ENCODE measurements around the gene LDLRAD3. TPM values are rescaled to one million over a fixed set of nuclear protein-coding genes. Genes with fewer than 3 reads are reported as not detected.
A peak's percentile ranks its signal among the peaks of the same experiment; 100 is the strongest.

The LDLRAD3 gene
- total RNA-seq, 1 donor from 2014 or later = 18.2 TPM

GRCh38 chr11:35978183-35978582 is 34.3 kb downstream of the LDLRAD3 start:
- Mint-ChIP-seq H3K27me3 (ENCODE audit: unreplicated experiment) (no peaks in the 10 kb centered on the region), H3K4me3 (ENCODE audit: unreplicated experiment) (no peak overlapping the region), H3K27ac (ENCODE audit: unreplicated experiment) (no peak overlapping the region), H3K9me3 (ENCODE audit: unreplicated experiment) (peaks cover 10% of the 10 kb centered on the region), H3K36me3 (ENCODE audit: unreplicated experiment) (peaks cover 7% of the 10 kb centered on the region), H3K4me1 (ENCODE audit: unreplicated experiment) (peaks cover 46% of the 10 kb centered on the region)
- DNase-seq (ENCODE audit: extremely low spot score, unreplicated experiment) = no peak
- TF ChIP-seq, protein P1, sequence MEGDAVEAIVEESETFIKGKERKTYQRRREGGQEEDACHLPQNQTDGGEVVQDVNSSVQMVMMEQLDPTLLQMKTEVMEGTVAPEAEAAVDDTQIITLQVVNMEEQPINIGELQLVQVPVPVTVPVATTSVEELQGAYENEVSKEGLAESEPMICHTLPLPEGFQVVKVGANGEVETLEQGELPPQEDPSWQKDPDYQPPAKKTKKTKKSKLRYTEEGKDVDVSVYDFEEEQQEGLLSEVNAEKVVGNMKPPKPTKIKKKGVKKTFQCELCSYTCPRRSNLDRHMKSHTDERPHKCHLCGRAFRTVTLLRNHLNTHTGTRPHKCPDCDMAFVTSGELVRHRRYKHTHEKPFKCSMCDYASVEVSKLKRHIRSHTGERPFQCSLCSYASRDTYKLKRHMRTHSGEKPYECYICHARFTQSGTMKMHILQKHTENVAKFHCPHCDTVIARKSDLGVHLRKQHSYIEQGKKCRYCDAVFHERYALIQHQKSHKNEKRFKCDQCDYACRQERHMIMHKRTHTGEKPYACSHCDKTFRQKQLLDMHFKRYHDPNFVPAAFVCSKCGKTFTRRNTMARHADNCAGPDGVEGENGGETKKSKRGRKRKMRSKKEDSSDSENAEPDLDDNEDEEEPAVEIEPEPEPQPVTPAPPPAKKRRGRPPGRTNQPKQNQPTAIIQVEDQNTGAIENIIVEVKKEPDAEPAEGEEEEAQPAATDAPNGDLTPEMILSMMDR (IDR thresholded peaks at IDR 0.05) = no peak

DNA sequence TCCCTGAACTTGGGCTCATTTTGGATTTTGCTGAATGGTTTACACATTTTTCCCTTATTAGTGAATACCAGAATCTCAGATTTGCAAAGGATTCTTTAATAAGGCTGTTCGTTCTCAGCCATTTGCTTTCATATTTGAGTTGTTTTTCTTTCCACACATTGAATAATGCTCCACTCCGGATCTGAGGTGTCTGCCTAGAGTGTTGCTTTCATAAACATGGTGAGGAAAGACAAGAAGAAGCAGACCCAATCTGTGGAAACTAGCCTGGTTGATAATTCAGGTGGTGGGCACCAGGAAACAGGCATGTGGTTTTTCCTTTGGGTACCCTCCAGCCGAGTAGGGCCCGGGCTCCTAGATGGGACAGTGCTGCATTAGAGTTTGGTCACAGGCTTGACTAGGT is 35.0 kb downstream of the LDLRAD3 start:
- peaks cover 46% of the 10 kb centered on the region for H3K4me1 Mint-ChIP-seq (ENCODE audit: unreplicated experiment)
- peaks cover 6% of the 10 kb centered on the region for H3K9me3 Mint-ChIP-seq (ENCODE audit: unreplicated experiment)
- TF ChIP-seq, protein P1 (IDR thresholded peaks at IDR 0.05) = no peak
- H3K36me3 Mint-ChIP-seq (ENCODE audit: unreplicated experiment) = peaks cover 7% of the 10 kb centered on the region
- no peaks in the 10 kb centered on the region for H3K27me3 Mint-ChIP-seq (ENCODE audit: unreplicated experiment)
- H3K4me3 Mint-ChIP-seq (ENCODE audit: unreplicated experiment) = no peak overlapping the region
- H3K27ac Mint-ChIP-seq (ENCODE audit: unreplicated experiment) = peak overlapping the region; percentile 38
- DNase-seq (ENCODE audit: extremely low spot score, unreplicated experiment) = no peak

GRCh38 chr11:35980686-35981390 is 37.0 kb downstream of the LDLRAD3 start:
- no peak for DNase-seq (ENCODE audit: extremely low spot score, unreplicated experiment)
- H3K9me3 Mint-ChIP-seq (ENCODE audit: unreplicated experiment) = no peaks in the 10 kb centered on the region
- peaks cover 1% of the 10 kb centered on the region for H3K36me3 Mint-ChIP-seq (ENCODE audit: unreplicated experiment)
- TF ChIP-seq, protein P1 (IDR thresholded peaks at IDR 0.05) = no peak
- H3K27me3 Mint-ChIP-seq (ENCODE audit: unreplicated experiment) = no peaks in the 10 kb centered on the region
- peak overlapping the region; percentile 90 for H3K27ac Mint-ChIP-seq (ENCODE audit: unreplicated experiment)
- peak overlapping the region; percentile 49 for H3K4me3 Mint-ChIP-seq (ENCODE audit: unreplicated experiment)
- H3K4me1 Mint-ChIP-seq (ENCODE audit: unreplicated experiment) = peaks cover 46% of the 10 kb centered on the region

DNA sequence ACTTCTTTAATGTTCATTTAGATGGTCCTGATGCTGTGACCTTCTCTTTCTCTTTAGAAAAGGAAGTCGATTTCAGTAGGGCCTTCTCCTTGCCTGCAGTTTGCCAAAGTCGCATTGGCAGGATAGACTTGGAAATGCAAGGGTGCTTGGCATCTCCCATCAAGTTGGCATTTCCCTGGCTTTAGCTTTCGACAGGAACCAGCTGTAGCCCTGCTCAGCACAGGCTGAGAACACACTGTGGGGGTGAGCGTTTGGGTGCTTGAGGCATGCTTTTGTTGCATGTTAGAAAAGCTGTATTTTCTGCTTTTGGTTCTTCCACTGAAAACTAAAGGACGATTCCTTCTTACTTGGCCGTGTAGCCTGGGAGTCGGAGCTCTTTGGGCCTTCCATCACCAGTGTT is 37.7 kb downstream of the LDLRAD3 start:
- TF ChIP-seq, protein P1 (IDR thresholded peaks at IDR 0.05) = no peak
- Mint-ChIP-seq H3K4me3 (ENCODE audit: unreplicated experiment) (no peak overlapping the region), H3K27me3 (ENCODE audit: unreplicated experiment) (no peaks in the 10 kb centered on the region), H3K9me3 (ENCODE audit: unreplicated experiment) (no peaks in the 10 kb centered on the region), H3K4me1 (ENCODE audit: unreplicated experiment) (peaks cover 46% of the 10 kb centered on the region), H3K36me3 (ENCODE audit: unreplicated experiment) (peaks cover under 1% of the 10 kb centered on the region), H3K27ac (ENCODE audit: unreplicated experiment) (peak overlapping the region; percentile 45)
- DNase-seq (ENCODE audit: extremely low spot score, unreplicated experiment) = no peak

DNA sequence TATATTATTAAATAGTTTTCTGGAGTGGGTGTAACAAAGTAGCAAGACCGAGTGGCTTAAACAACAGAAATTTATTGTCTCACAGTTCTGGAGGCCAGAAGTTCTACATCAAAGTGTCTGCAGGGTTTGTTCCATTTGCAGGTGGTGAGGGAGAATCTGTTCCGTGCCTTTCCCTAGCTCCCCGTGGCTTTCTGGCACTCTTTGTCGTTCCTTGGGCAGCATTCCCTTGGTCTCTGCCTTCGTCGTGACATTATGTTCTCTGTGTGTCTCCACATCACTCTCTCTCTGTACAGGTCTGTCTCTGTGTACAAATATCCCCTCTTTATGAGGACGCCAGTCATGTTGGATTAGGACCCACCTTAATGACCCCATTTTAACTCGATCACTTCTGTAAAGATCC is 38.2 kb downstream of the LDLRAD3 start:
- H3K36me3 Mint-ChIP-seq (ENCODE audit: unreplicated experiment) = no peaks in the 10 kb centered on the region
- no peaks in the 10 kb centered on the region for H3K9me3 Mint-ChIP-seq (ENCODE audit: unreplicated experiment)
- TF ChIP-seq, protein P1 (IDR thresholded peaks at IDR 0.05) = no peak
- H3K4me1 Mint-ChIP-seq (ENCODE audit: unreplicated experiment) = peaks cover 49% of the 10 kb centered on the region
- H3K27me3 Mint-ChIP-seq (ENCODE audit: unreplicated experiment) = no peaks in the 10 kb centered on the region
- H3K27ac Mint-ChIP-seq (ENCODE audit: unreplicated experiment) = peak overlapping the region; percentile 45
- no peak overlapping the region for H3K4me3 Mint-ChIP-seq (ENCODE audit: unreplicated experiment)
- no peak for DNase-seq (ENCODE audit: extremely low spot score, unreplicated experiment)
